Measurements from ENCODE around the gene SANBR.
"Not testable (repeated sequence)": the region's sequence is repeated elsewhere in the genome, so short reads cannot be mapped to it uniquely, and the experiment has no call there.

SANBR gene

GRCh38 chr2:61065714-61066709 lies at the start of gene SANBR:
Gene SANBR (plus strand): TSS chr2:61065871. CDS start chr2:61070351, 4,480 bp downstream.
- peak; percentile 92 for DNase-seq (ENCODE audit: low spot score)

- DNase-seq (ENCODE audit: low spot score) = no peak
Observed at GRCh38 chr2:61015976-61016375, 49.7 kb upstream of the SANBR start.

GRCh38 chr2:61016392-61017002 lies 49.2 kb upstream of the SANBR start:
- no peak for DNase-seq (ENCODE audit: low spot score)

GRCh38 chr2:61017003-61017555 lies 48.6 kb upstream of the SANBR start:
- DNase-seq (ENCODE audit: low spot score) = peak; percentile 85

- peak; percentile 3 for DNase-seq (ENCODE audit: low spot score)
Observed at GRCh38 chr2:61017556-61018317, 47.9 kb upstream of the SANBR start, which contains the start of the genes PEX13 and PUS10. Gene PEX13 (plus strand): TSS chr2:61017720. CDS start chr2:61017760, 40 bp downstream. Gene PUS10 (minus strand): TSS chr2:61018255. CDS start chr2:61011890, 6,365 bp downstream.

- DNase-seq (ENCODE audit: low spot score) = no peak
Observed at GRCh38 chr2:61018318-61018755, 47.3 kb upstream of the SANBR start.

GRCh38 chr2:61018798-61019197 lies 46.9 kb upstream of the SANBR start:
- DNase-seq (ENCODE audit: low spot score) = no peak

- no peak for DNase-seq (ENCODE audit: low spot score)
Observed at GRCh38 chr2:61021228-61021660, 44.4 kb upstream of the SANBR start.

GRCh38 chr2:61023670-61024069 lies 42.0 kb upstream of the SANBR start:
- no peak for DNase-seq (ENCODE audit: low spot score)

GRCh38 chr2:61029533-61029932 lies 36.1 kb upstream of the SANBR start:
- DNase-seq (ENCODE audit: low spot score) = no peak

- not testable (repeated sequence) for DNase-seq (ENCODE audit: low spot score)
Observed at GRCh38 chr2:61034592-61034991, 31.1 kb upstream of the SANBR start.

GRCh38 chr2:61036643-61037042 lies 29.0 kb upstream of the SANBR start:
- not testable (repeated sequence) for DNase-seq (ENCODE audit: low spot score)

GRCh38 chr2:61042807-61043206 lies 22.9 kb upstream of the SANBR start:
- DNase-seq (ENCODE audit: low spot score) = no peak

GRCh38 chr2:61044636-61045035 lies 21.0 kb upstream of the SANBR start:
- DNase-seq (ENCODE audit: low spot score) = peak; percentile 29

- no peak for DNase-seq (ENCODE audit: low spot score)
Observed at GRCh38 chr2:61045226-61045625, 20.4 kb upstream of the SANBR start.

GRCh38 chr2:61045999-61046398 lies 19.7 kb upstream of the SANBR start:
- DNase-seq (ENCODE audit: low spot score) = no peak

GRCh38 chr2:61055557-61055956 lies 10.1 kb upstream of the SANBR start:
- DNase-seq (ENCODE audit: low spot score) = no peak

GRCh38 chr2:61057562-61057961 lies 8.1 kb upstream of the SANBR start:
- DNase-seq (ENCODE audit: low spot score) = no peak

GRCh38 chr2:61059382-61059781 lies 6.3 kb upstream of the SANBR start:
- DNase-seq (ENCODE audit: low spot score) = no peak

GRCh38 chr2:61074100-61074499 lies 8.4 kb downstream of the SANBR start:
- DNase-seq (ENCODE audit: low spot score) = no peak

GRCh38 chr2:61085883-61086282 lies 20.2 kb downstream of the SANBR start:
- DNase-seq (ENCODE audit: low spot score) = no peak

- DNase-seq (ENCODE audit: low spot score) = no peak
Observed at GRCh38 chr2:61089797-61090196, 24.1 kb downstream of the SANBR start.

Data from putamen (tissue), 1 donor.